A375 (cell line): ENCODE data around the gene GDE1. TPM values are rescaled to one million over a fixed set of nuclear protein-coding genes. Genes with fewer than 3 reads are reported as not detected.

ENCODE experiments used
- total RNA-seq: library from RNA; depleted of rRNA; stranded (reverse); fragments of >200 nt; shearing (Covaris generic); gene quantifications from 2 replicates; pipeline ENCODE4 v1.2.3, GENCODE V29; 2014; rRNA removed

The GDE1 gene, protein sequence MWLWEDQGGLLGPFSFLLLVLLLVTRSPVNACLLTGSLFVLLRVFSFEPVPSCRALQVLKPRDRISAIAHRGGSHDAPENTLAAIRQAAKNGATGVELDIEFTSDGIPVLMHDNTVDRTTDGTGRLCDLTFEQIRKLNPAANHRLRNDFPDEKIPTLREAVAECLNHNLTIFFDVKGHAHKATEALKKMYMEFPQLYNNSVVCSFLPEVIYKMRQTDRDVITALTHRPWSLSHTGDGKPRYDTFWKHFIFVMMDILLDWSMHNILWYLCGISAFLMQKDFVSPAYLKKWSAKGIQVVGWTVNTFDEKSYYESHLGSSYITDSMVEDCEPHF
- total RNA-seq: 40.6 and 47.4 TPM in 2 replicates

DNA sequence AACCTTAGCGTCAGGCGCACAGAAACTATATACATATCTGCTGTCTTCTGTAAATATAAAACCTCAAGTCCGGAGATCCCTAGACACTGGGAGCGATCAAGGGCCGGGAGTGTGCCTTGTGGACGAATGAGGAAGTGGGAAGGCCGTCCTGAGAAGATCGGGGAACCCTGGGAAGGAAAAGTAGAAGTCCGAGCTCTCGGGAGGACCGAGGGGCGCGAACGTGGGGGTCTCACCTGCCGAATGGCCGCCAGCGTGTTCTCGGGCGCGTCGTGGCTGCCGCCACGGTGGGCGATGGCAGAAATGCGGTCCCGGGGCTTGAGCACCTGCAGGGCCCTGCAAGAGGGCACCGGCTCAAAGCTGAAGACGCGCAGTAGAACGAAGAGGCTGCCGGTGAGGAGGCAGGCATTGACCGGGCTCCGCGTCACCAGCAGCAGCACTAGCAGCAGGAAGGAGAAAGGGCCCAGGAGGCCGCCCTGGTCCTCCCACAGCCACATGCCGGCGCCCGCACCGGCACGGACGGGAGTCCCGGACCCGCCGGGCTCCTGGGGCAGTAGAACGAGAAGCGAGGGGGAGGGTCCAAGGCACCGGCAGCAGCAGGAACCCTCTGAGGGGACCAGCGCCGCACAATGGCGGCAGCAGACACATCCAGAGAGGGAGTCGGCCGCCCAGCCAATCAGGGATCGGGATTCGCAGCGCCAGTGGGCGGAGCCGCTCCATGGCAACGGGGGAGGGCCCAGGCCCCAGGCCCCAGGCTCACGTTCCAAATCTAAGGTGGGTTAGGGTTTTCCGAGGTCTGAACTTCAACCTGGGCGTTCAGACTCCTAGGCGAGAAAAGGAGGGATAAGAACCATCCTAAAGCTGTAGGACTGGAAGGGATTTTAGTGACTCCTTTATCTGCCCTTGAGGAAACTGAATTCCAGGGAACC lies at the start of gene GDE1:
GDE1 (minus strand) TSS at position 628 of the 926 bp plus-strand sequence; CDS start at position 494, 134 bp downstream.

DNA sequence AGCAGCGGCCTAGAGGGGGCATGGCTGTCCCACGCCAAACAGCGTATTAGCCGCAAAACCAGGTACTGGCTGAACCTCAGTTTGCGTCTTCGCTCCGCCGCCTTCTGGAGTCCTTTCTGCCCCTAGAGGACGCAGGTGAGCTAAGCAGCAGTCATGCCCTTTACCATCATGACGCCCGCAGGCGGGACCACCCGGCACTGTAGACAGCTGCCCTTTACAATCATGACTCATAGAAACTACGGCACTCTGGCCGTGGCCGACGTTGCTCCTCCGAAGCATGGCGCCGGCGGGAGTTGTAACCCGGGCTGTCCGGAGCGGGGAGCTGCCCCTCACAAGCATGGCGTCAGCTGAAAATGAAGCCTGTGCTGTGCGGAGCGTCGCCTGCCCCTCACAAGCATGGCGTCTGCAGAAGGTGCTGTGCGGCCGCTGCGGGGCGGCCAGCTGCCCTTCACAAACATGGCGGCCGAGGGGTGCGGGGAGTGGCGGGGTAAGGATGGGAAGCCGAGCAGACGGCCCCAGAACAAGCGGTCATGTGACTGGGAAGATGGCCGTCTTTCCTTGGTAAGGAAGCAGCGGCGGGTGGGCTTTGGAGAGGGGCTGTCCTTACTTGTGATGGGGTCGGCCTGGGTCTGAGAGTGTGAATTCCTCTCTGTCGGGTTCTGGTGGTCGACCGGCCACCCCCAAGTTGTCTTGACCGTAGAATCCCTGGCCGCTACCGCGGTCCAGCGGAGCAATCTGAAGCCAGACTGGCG lies 33.5 kb upstream of the GDE1 start, which contains the start of gene VPS35L:
VPS35L (plus strand) TSS at position 518 of the 752 bp plus-strand sequence; CDS start at position 545, 27 bp downstream.

GRCh38 chr16:19523559-19524355 lies 1.9 kb upstream of the GDE1 start, which contains the start of gene CCP110:
TSS of gene CCP110 (plus strand) at chr16:19523942. CDS start at chr16:19527882, 3,940 bp downstream.

Other genes with a start within 250 kb of the GDE1 start
- gene CLEC19A, start 236.4 kb downstream of the GDE1 start, total RNA-seq: not detected in 2 replicates
- gene TMC5, start 104.2 kb downstream of the GDE1 start, total RNA-seq: not detected in 2 replicates
- 14.5 and 16.0 TPM in 2 replicates for gene CCP110, start 1.8 kb upstream of the GDE1 start, total RNA-seq
- gene VPS35L, start 33.6 kb upstream of the GDE1 start, total RNA-seq: 20.8 and 22.1 TPM in 2 replicates
- 49.8 and 53.0 TPM in 2 replicates for gene KNOP1, start 196.1 kb upstream of the GDE1 start, total RNA-seq
- gene IQCK, start 196.2 kb upstream of the GDE1 start, total RNA-seq: 3.1 and 8.3 TPM in 2 replicates